DND-41 (cell line): Measurements from ENCODE around the gene IL17REL.

ENCODE experiments used
- EZH2 ChIP-seq: IDR thresholded peaks from 3 replicates; pipeline ENCODE4 v1.6.1; 2012; ENCODE audit warnings: borderline replicate concordance, low read depth, mild to moderate bottlenecking, moderate library complexity, low read length, inconsistent platforms; ENCODE audit not compliant: severe bottlenecking
- TF ChIP-seq, protein P1 (sequence below): IDR thresholded peaks from 2 replicates; pipeline ENCODE4 v1.5.1; 2012; ENCODE audit warnings: borderline replicate concordance, low read length, moderate library complexity, mild to moderate bottlenecking; ENCODE audit not compliant: poor library complexity, severe bottlenecking; ENCODE audit errors: extremely low read depth

- TF ChIP-seq, protein P1, sequence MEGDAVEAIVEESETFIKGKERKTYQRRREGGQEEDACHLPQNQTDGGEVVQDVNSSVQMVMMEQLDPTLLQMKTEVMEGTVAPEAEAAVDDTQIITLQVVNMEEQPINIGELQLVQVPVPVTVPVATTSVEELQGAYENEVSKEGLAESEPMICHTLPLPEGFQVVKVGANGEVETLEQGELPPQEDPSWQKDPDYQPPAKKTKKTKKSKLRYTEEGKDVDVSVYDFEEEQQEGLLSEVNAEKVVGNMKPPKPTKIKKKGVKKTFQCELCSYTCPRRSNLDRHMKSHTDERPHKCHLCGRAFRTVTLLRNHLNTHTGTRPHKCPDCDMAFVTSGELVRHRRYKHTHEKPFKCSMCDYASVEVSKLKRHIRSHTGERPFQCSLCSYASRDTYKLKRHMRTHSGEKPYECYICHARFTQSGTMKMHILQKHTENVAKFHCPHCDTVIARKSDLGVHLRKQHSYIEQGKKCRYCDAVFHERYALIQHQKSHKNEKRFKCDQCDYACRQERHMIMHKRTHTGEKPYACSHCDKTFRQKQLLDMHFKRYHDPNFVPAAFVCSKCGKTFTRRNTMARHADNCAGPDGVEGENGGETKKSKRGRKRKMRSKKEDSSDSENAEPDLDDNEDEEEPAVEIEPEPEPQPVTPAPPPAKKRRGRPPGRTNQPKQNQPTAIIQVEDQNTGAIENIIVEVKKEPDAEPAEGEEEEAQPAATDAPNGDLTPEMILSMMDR: no peak
- no peak for TF ChIP-seq EZH2
Measured at GRCh38 chr22:49997251-49997599, 15.3 kb downstream of the IL17REL start.
